A549 (cell line): Measurements from ENCODE around the gene KLK11. TPM values are rescaled to one million over a fixed set of nuclear protein-coding genes. Genes with fewer than 3 reads are reported as not detected.

Source experiments
- ATAC-seq, 2 experiments: fragments of 200-7000 bp in 1 of 2; fragments of >200 bp in 1 of 2; cut with Nextera tagmentation in 1 of 2; cut with Tn5 transposase in 1 of 2; 3 replicates each; pipeline versions ENCODE4 v1.8.0 to v1.9.1; 2018 to 2020; ENCODE audit warnings: mild to moderate bottlenecking in 1 of 2, moderate library complexity in 1 of 2
- CTCF ChIA-PET: fragments of 300-600 bp; sonication (Branson Sonifier 250); formaldehyde crosslinking; extraction: SDS; loops from one replicate; lab custom pipeline; 2021; ENCODE audit warnings: antibody characterized with exemption, inconsistent platforms; lab: Yijun Ruan, JAX
- POLR2A ChIA-PET: fragments of 350-600 bp; formaldehyde crosslinking; extraction: SDS; loops from one replicate; lab custom pipeline; 2021; ENCODE audit warnings: antibody characterized with exemption, inconsistent platforms; lab: Yijun Ruan, JAX
- DNase-seq, 2 experiments: peaks; one replicate each; pipeline versions ENCODE4 v3.0.0 to v3.0.0-alpha.2; 2011 to 2016; ENCODE audit warnings: low read depth in 1 of 2, low spot score in 1 of 2
- FAIRE-seq: peaks from 2 replicates; lab custom pipeline; 2011; peaks lifted over from hg19 to GRCh38; lab: Jason Lieb, UNC
- H3K27ac ChIP-seq, 2 experiments: fragments of >200 bp; sonication (Bioruptor Twin); formaldehyde crosslinking; 3 replicates each; pipeline ENCODE4 v1.5.1; 2016 to 2017
- H3K4me1 ChIP-seq: fragments of >200 bp; sonication (Bioruptor Twin); formaldehyde crosslinking; 3 replicates; pipeline ENCODE4 v1.6.1; 2016
- H3K4me2 ChIP-seq: fragments of >200 bp; sonication (Bioruptor Twin); formaldehyde crosslinking; 3 replicates; pipeline ENCODE4 v1.6.1; 2016
- H3K4me3 ChIP-seq: fragments of >200 bp; sonication (Bioruptor Twin); formaldehyde crosslinking; 3 replicates; pipeline ENCODE4 v1.5.1; 2016
- H3K9me3 ChIP-seq: fragments of >200 bp; sonication (Bioruptor Twin); formaldehyde crosslinking; 3 replicates; pipeline ENCODE4 v1.6.1; 2016
- CBX2 ChIP-seq: fragments of 200-600 bp; sonication (generic); IDR thresholded peaks from 2 replicates; pipeline ENCODE4 v1.6.1; 2016; ENCODE audit warnings: low read depth, mild to moderate bottlenecking, borderline replicate concordance
- CBX8 ChIP-seq: fragments of 200-600 bp; sonication (generic); IDR thresholded peaks from 2 replicates; pipeline ENCODE4 v1.6.1; 2016
- CEBPB ChIP-seq, 2 experiments: fragments of >200 bp in 1 of 2; sonication (Bioruptor Twin) in 1 of 2; formaldehyde crosslinking in 1 of 2; IDR thresholded peaks; 2 replicates each; pipeline ENCODE4 v1.6.1; 2012 to 2016
- CHD2 ChIP-seq: fragments of 150-350 bp; IDR thresholded peaks from 2 replicates; pipeline ENCODE4 v1.6.1; 2014; ENCODE audit warnings: low read length; ENCODE audit not compliant: partially characterized antibody
- CHD4 ChIP-seq: fragments of 200-600 bp; sonication (generic); IDR thresholded peaks from 2 replicates; pipeline ENCODE4 v1.6.1; 2016; ENCODE audit warnings: antibody characterized with exemption, mild to moderate bottlenecking, borderline replicate concordance
- ESRRA ChIP-seq: fragments of 150-350 bp; IDR thresholded peaks from 2 replicates; pipeline ENCODE4 v1.6.1; 2014; ENCODE audit warnings: mild to moderate bottlenecking, low read length, borderline replicate concordance
- HEYL ChIP-seq: fragments of 250-450 bp; sonication (Bioruptor Pico); IDR thresholded peaks from 2 replicates; pipeline ENCODE4 v1.8.0; 2021; ENCODE audit warnings: mild to moderate bottlenecking, moderate library complexity
- HOXA7 ChIP-seq: fragments of 250-450 bp; sonication (Bioruptor Pico); IDR thresholded peaks from 2 replicates; pipeline ENCODE4 v1.5.0; 2020; ENCODE audit warnings: mild to moderate bottlenecking, moderate library complexity
- JUNB ChIP-seq: fragments of >200 bp; sonication (Bioruptor Twin); formaldehyde crosslinking; IDR thresholded peaks from 2 replicates; pipeline ENCODE4 v1.6.1; 2016
- NPAS2 ChIP-seq: fragments of 250-450 bp; sonication (Bioruptor Pico); IDR thresholded peaks from 2 replicates; pipeline ENCODE4 v1.8.0; 2022; ENCODE audit warnings: mild to moderate bottlenecking, moderate library complexity, borderline replicate concordance
- NR3C1 ChIP-seq: fragments of >200 bp; sonication (Bioruptor Twin); formaldehyde crosslinking; IDR thresholded peaks from 3 replicates; pipeline ENCODE4 v1.6.1; 2017
- POLR2A ChIP-seq: IDR thresholded peaks from 2 replicates; pipeline ENCODE4 v1.6.1; 2012; ENCODE audit warnings: mild to moderate bottlenecking, low read length
- RCOR1 ChIP-seq: fragments of 150-350 bp; IDR thresholded peaks from 2 replicates; pipeline ENCODE4 v1.6.1; 2014; ENCODE audit warnings: antibody characterized with exemption, low read length, low read depth
- RFX5 ChIP-seq: fragments of 450-650 bp; IDR thresholded peaks from 2 replicates; pipeline ENCODE4 v1.7.1; 2014; ENCODE audit warnings: antibody characterized with exemption, mild to moderate bottlenecking, moderate library complexity
- TFCP2L1 ChIP-seq: fragments of 250-450 bp; sonication (Bioruptor Pico); IDR thresholded peaks from 2 replicates; pipeline ENCODE4 v1.5.0; 2021; ENCODE audit warnings: mild to moderate bottlenecking
- ZFP36 ChIP-seq: fragments of 450-650 bp; IDR thresholded peaks from 2 replicates; pipeline ENCODE4 v1.6.1; 2014; ENCODE audit warnings: borderline replicate concordance; ENCODE audit not compliant: partially characterized antibody
- ZNF302 ChIP-seq: fragments of 250-450 bp; sonication (Bioruptor Pico); IDR thresholded peaks from 2 replicates; pipeline ENCODE4 v1.9.0; 2021; ENCODE audit warnings: inconsistent platforms, mild to moderate bottlenecking, moderate library complexity
- ZSCAN20 ChIP-seq: fragments of 250-450 bp; sonication (Bioruptor Pico); IDR thresholded peaks from 2 replicates; pipeline ENCODE4 v1.8.0; 2022; ENCODE audit warnings: mild to moderate bottlenecking, moderate library complexity
- WGBS: methylation state at CpG from one replicate; pipeline ENCODE4 v1.1.6; 2017; ENCODE audit errors: missing lambda C conversion rate; 5-methylcytosine and 5-hydroxymethylcytosine counted together
- polyA plus RNA-seq, 4 experiments: library from polyadenylated mRNA; depleted of rRNA in 3 of 4; stranded (reverse); fragments of >200 nt; fragmentation: RNase III in 1 of 4; extraction: RNeasy Plus Mini Kit Qiagen cat#74134 plus additional on column Dnase treatment in 1 of 4; gene quantifications; 2 replicates in 3 of 4; 3 replicates in 1 of 4; pipeline ENCODE4 v1.2.3, GENCODE V29; 2011 to 2017
- TF ChIP-seq, protein P1 (sequence below): fragments of 250-450 bp; sonication (Bioruptor Pico); IDR thresholded peaks from 2 replicates; pipeline ENCODE4 v1.5.0; 2021; ENCODE audit warnings: mild to moderate bottlenecking, moderate library complexity, borderline replicate concordance
- TF ChIP-seq, protein P2 (sequence below): IDR thresholded peaks from 2 replicates; pipeline ENCODE4 v1.6.1; 2012
- TF ChIP-seq, protein P3 (sequence below): fragments of >200 bp; sonication (Bioruptor Twin); formaldehyde crosslinking; IDR thresholded peaks from 2 replicates; pipeline ENCODE4 v1.6.1; 2016
- TF ChIP-seq, protein P4 (sequence below): fragments of >200 bp; sonication (Bioruptor Twin); formaldehyde crosslinking; IDR thresholded peaks from 3 replicates; pipeline ENCODE4 v1.5.1; 2016
- TF ChIP-seq, protein P5 (sequence below): fragments of 450-650 bp; IDR thresholded peaks from 2 replicates; pipeline ENCODE4 v1.6.1; 2014; ENCODE audit warnings: antibody characterized with exemption
- TF ChIP-seq, protein P6 (sequence below): IDR thresholded peaks from 2 replicates; pipeline ENCODE4 v1.6.1; 2012; ENCODE audit warnings: low read depth, borderline replicate concordance

Gene KLK11
- polyA plus RNA-seq, 2 of the 4 experiments (the other 2 are of a cell fraction), result not detected

DNA sequence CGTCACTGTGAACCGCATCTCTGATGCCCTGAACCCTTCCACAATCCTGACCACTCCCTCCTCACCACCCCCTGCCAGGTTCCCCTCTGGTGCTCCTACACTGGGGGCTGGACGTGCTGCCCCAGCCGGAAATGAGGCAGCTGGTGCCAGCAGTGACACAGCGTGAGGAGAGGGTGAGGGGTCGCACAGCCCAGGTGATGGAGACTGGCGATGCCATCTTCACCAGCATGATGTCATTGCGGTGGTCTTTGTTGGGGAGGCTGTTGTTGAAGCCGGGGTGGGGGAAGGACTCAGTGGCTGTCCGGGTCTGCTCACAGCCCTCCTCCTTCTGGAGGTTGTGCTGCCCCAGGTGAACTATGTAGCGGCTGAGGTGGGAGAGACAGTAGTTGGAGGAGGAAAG, 2.5 kb downstream of the KLK11 start:
- ATAC-seq (no peak), FAIRE-seq (no peak), DNase-seq (no peak)
- Histone ChIP-seq H3K4me1 (peaks cover 7% of the 10 kb centered on the region), H3K4me3 (no peak overlapping the region), H3K4me2 (no peak overlapping the region), H3K27ac (no peak overlapping the region), H3K9me3 (no peaks in the 10 kb centered on the region)
- POLR2A ChIA-PET, result no interaction called here
- TF ChIP-seq, protein P1, sequence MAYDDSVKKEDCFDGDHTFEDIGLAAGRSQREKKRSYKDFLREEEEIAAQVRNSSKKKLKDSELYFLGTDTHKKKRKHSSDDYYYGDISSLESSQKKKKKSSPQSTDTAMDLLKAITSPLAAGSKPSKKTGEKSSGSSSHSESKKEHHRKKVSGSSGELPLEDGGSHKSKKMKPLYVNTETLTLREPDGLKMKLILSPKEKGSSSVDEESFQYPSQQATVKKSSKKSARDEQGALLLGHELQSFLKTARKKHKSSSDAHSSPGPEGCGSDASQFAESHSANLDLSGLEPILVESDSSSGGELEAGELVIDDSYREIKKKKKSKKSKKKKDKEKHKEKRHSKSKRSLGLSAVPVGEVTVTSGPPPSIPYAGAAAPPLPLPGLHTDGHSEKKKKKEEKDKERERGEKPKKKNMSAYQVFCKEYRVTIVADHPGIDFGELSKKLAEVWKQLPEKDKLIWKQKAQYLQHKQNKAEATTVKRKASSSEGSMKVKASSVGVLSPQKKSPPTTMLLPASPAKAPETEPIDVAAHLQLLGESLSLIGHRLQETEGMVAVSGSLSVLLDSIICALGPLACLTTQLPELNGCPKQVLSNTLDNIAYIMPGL, result no peak
- TF ChIP-seq, protein P2, sequence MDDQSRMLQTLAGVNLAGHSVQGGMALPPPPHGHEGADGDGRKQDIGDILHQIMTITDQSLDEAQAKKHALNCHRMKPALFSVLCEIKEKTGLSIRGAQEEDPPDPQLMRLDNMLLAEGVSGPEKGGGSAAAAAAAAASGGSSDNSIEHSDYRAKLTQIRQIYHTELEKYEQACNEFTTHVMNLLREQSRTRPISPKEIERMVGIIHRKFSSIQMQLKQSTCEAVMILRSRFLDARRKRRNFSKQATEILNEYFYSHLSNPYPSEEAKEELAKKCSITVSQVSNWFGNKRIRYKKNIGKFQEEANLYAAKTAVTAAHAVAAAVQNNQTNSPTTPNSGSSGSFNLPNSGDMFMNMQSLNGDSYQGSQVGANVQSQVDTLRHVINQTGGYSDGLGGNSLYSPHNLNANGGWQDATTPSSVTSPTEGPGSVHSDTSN, result no peak
- no peak for TF ChIP-seq ZNF302 (CRISPR knock-in tag)
- no peak for TF ChIP-seq CHD4
- TF ChIP-seq HEYL (CRISPR knock-in tag), result no peak
- no peak for TF ChIP-seq CBX8
- no peak for TF ChIP-seq JUNB
- no peak for TF ChIP-seq NR3C1
- no peak for TF ChIP-seq RCOR1
- TF ChIP-seq ZSCAN20 (CRISPR knock-in tag), result no peak
- TF ChIP-seq POLR2A, result no peak
- TF ChIP-seq CEBPB (IDR thresholded peaks at IDR 0.05), result no peak
- TF ChIP-seq TFCP2L1 (CRISPR knock-in tag), result no peak
- no peak for TF ChIP-seq HOXA7
- TF ChIP-seq ESRRA, result no peak
- TF ChIP-seq, protein P3, sequence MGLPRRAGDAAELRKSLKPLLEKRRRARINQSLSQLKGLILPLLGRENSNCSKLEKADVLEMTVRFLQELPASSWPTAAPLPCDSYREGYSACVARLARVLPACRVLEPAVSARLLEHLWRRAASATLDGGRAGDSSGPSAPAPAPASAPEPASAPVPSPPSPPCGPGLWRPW, result no peak
- CTCF ChIA-PET, result interaction anchor here (0.7 to 8.8 kb wide), 5 partner anchors 10 to 145 kb away, joined by 3 to 147 read pairs (median 4); partner anchors contain the start of gene KLK12
- 32% methylated on average over 11 of the region's 11 CpGs for WGBS

DNA sequence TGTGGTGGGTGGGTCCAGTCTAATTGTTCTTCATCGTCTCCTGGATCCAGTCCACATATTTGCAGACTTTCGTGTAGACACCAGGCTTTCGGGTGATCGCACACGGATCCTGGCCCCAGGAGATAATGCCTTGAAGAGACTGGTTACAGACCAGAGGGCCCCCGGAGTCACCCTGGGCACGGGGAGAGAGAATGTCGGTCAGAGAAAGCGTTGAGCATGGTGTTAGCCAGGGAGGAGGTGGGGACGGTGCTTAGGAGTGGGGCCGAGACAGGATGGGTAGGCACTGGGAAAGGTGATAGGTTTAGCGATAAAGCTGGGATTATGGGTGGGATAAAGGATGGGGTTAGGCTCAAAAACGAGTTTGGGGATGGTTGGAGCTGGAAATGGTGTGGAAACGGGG, 3.9 kb downstream of the KLK11 start:
- CTCF ChIA-PET, result interaction anchor here (0.6 to 8.8 kb wide), 9 partner anchors 11 to 93 kb away, joined by 3 to 147 read pairs (median 6); partner anchors contain the start of gene KLK12

More for the DNA sequence above, 3.9 kb downstream of the KLK11 start:
- H3K27ac ChIP-seq, result no peak overlapping the region
- WGBS, result 28% methylated on average over 14 of the region's 14 CpGs
- H3K4me2 ChIP-seq, result no peak overlapping the region
- peaks cover 22% of the 10 kb centered on the region for H3K4me1 ChIP-seq
- DNase-seq (no peak), ATAC-seq (no peak)
- POLR2A ChIA-PET, result no interaction called here
- TF ChIP-seq CHD2 (no peak), CHD4 (no peak), ZFP36 (no peak), NPAS2 (CRISPR knock-in tag) (no peak), CBX2 (no peak), ZNF302 (CRISPR knock-in tag) (no peak), RCOR1 (no peak), RFX5 (no peak), JUNB (no peak)
- TF ChIP-seq, protein P4, sequence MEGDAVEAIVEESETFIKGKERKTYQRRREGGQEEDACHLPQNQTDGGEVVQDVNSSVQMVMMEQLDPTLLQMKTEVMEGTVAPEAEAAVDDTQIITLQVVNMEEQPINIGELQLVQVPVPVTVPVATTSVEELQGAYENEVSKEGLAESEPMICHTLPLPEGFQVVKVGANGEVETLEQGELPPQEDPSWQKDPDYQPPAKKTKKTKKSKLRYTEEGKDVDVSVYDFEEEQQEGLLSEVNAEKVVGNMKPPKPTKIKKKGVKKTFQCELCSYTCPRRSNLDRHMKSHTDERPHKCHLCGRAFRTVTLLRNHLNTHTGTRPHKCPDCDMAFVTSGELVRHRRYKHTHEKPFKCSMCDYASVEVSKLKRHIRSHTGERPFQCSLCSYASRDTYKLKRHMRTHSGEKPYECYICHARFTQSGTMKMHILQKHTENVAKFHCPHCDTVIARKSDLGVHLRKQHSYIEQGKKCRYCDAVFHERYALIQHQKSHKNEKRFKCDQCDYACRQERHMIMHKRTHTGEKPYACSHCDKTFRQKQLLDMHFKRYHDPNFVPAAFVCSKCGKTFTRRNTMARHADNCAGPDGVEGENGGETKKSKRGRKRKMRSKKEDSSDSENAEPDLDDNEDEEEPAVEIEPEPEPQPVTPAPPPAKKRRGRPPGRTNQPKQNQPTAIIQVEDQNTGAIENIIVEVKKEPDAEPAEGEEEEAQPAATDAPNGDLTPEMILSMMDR, result no peak
- TF ChIP-seq, protein P5, sequence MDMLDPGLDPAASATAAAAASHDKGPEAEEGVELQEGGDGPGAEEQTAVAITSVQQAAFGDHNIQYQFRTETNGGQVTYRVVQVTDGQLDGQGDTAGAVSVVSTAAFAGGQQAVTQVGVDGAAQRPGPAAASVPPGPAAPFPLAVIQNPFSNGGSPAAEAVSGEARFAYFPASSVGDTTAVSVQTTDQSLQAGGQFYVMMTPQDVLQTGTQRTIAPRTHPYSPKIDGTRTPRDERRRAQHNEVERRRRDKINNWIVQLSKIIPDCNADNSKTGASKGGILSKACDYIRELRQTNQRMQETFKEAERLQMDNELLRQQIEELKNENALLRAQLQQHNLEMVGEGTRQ, result no peak
- TF ChIP-seq, protein P3, result no peak
- TF ChIP-seq, protein P6, sequence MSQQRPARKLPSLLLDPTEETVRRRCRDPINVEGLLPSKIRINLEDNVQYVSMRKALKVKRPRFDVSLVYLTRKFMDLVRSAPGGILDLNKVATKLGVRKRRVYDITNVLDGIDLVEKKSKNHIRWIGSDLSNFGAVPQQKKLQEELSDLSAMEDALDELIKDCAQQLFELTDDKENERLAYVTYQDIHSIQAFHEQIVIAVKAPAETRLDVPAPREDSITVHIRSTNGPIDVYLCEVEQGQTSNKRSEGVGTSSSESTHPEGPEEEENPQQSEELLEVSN, result no peak
- TF ChIP-seq, all 56 proteins: peak for 0
- Histone ChIP-seq H3K4me3 (no peak overlapping the region), H3K9me3 (no peaks in the 10 kb centered on the region)
- no peak for FAIRE-seq
